Measurements from ENCODE around the gene EEF2. TPM values are rescaled to one million over a fixed set of nuclear protein-coding genes. Genes with fewer than 3 reads are reported as not detected.
"Not testable (repeated sequence)": the region's sequence is repeated elsewhere in the genome, so short reads cannot be mapped to it uniquely, and the experiment has no call there.

The EEF2 gene
- total and polyA plus RNA-seq, 4 experiments from 2014 or later: 274 to 2,389 (median 1,518) TPM

DNA sequence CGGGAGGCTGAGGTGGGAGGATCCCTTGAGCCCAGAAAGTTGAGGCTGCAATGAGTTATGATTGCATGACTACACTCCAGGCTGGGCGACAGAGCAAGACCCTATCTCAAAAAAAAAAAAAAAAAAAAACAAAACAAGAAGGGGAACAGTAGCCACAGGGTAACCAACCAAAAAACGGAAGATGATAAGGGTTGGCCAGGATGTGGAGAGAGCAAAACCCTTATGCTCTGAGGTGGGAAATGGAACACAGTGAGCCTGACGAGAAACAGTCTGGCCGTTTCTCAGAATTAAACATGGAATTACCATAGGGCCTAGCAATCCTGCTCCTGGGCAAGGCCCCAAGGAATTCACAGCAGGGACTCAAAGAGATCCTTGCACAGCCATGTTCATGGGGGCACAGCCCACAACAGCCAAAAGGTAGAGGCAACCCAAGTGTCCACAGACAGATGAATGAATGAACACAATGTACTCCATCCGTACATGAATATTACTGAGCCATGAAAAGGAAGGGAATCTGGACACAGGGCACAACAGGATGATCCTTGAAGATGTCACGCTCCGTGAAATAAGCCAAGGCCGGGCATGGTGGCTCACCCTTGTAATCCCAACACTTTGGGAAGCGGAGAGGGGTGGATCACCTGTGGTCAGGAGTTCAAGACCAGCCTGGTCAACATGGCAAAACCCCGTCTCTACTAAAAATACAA is 41.1 kb downstream of the EEF2 start:
- intact Hi-C loops (cut with micrococcal nuclease): no loop called here
- no peaks in the 10 kb centered on the region for H3K9me3 Mint-ChIP-seq
- DNase-seq: no peak
- H3K4me1 Mint-ChIP-seq: no peaks in the 10 kb centered on the region
- POLR2A ChIA-PET (ENCODE audit: partially characterized antibody): no interaction called here
- CTCF ChIA-PET (ENCODE audit: partially characterized antibody): no interaction called here
- H3K4me3 Mint-ChIP-seq: no peak overlapping the region
- no peaks in the 10 kb centered on the region for H3K9me3 ChIP-seq (ENCODE audit: control insufficient read depth in 1 of 2, low read length in 2 of 2)
- H3K4me1 ChIP-seq (ENCODE audit: insufficient read depth, low read length): no peaks in the 10 kb centered on the region
- no peaks in the 10 kb centered on the region for H3K36me3 Mint-ChIP-seq
- H3K27me3 Mint-ChIP-seq: peaks cover 0 to 7% of the 10 kb centered on the region in 2 donors
- H3K27ac ChIP-seq (ENCODE audit: low read depth, low read length): no peak overlapping the region
- no peak overlapping the region for H3K27ac Mint-ChIP-seq
- no peaks in the 10 kb centered on the region for H3K27me3 ChIP-seq (ENCODE audit: insufficient read depth, low read length)
- H3K36me3 ChIP-seq (ENCODE audit: insufficient read depth, low read length): no peaks in the 10 kb centered on the region
- no peak overlapping the region for H3K4me3 ChIP-seq (ENCODE audit: low read length in 2 of 2)

DNA sequence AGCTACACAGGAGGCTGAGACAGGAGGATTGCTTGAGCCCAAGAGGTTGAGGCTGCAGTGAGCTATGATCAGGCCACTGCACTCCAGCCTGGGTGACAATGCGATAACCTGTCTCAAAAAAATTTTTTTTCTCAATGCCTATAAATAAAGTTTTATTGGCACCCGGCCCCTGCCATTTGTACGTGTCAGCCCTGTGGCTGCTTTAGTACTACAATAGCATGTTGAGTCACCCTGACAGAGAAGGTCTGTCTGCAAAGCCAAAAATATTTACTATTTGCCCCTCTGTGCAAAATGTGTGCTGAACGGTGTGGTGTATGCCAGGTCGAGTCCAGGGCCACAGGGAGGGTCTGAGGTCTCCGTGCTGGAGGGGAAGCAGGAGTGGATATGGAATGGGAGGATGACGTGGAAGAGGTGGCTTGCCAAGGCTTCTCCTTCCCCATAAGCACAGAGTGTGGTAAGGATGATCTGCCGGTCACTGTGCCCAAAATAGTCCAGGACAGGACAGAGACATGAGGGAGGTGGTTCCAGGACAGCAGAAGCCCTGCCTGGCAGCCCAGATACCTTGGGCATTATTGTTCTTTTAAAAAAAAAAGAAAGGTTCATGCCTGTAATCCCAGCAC is 42.4 kb downstream of the EEF2 start:
- H3K4me1 Mint-ChIP-seq: no peaks in the 10 kb centered on the region
- ChIA-PET POLR2A (ENCODE audit: partially characterized antibody) (no interaction called here), CTCF (ENCODE audit: partially characterized antibody) (no interaction called here)
- H3K9me3 ChIP-seq (ENCODE audit: control insufficient read depth in 1 of 2, low read length in 2 of 2): no peaks in the 10 kb centered on the region
- no peaks in the 10 kb centered on the region for H3K9me3 Mint-ChIP-seq
- intact Hi-C loops (cut with micrococcal nuclease): no loop called here
- H3K27ac ChIP-seq (ENCODE audit: low read depth, low read length): no peak overlapping the region
- H3K4me3 Mint-ChIP-seq: no peak overlapping the region
- no peaks in the 10 kb centered on the region for H3K36me3 Mint-ChIP-seq
- H3K4me3 ChIP-seq (ENCODE audit: low read length in 2 of 2): no peak overlapping the region
- H3K4me1 ChIP-seq (ENCODE audit: insufficient read depth, low read length): no peaks in the 10 kb centered on the region
- no peaks in the 10 kb centered on the region for H3K27me3 ChIP-seq (ENCODE audit: insufficient read depth, low read length)
- no peaks in the 10 kb centered on the region for H3K36me3 ChIP-seq (ENCODE audit: insufficient read depth, low read length)
- DNase-seq: no peak
- peak overlapping the region in 1 of 7 donors; percentile 65 for H3K27ac Mint-ChIP-seq
- peaks cover 0 to 4% of the 10 kb centered on the region in 2 donors for H3K27me3 Mint-ChIP-seq

DNA sequence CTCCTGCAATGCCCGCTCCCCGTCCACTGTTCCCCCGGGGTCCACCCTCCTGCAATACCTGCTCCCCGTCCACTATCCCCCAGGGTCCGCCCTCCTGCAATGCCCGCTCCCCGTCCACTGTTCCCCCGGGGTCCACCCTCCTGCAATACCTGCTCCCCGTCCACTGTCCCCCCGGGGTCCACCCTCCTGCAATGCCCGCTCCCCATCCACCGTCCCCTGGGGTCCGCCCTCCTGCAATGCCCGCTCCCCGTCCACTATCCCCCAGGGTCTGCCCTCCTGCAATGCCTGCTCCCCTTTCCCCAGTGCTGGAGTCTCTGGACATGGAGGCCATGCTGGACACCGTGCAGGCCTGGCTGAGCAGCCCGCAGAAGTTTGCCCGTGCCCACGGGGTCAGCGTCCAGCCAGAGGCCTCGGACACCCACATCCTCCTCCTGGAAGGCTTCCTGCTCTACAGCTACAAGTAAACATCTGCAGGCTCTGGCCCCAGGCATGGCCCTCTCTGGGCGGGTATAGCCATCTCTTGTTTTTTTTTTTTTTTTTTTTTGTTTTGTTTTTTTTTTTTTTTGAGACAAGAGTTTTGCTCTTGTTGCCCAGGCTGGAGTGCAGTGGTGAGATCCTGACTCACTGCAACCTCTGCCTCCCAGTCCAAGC is 46.8 kb downstream of the EEF2 start:
- H3K36me3 ChIP-seq (ENCODE audit: insufficient read depth, low read length); H3K9me3 Mint-ChIP-seq; H3K4me3 ChIP-seq (ENCODE audit: low read length in 2 of 2); H3K4me1 ChIP-seq (ENCODE audit: insufficient read depth, low read length); H3K4me3 Mint-ChIP-seq; DNase-seq; H3K27ac ChIP-seq (ENCODE audit: low read depth, low read length); H3K27me3 ChIP-seq (ENCODE audit: insufficient read depth, low read length); POLR2A ChIA-PET (ENCODE audit: partially characterized antibody); H3K4me1 Mint-ChIP-seq; H3K27me3 Mint-ChIP-seq; H3K9me3 ChIP-seq (ENCODE audit: control insufficient read depth in 1 of 2, low read length in 2 of 2); H3K27ac Mint-ChIP-seq; H3K36me3 Mint-ChIP-seq; intact Hi-C loops (cut with micrococcal nuclease); CTCF ChIA-PET (ENCODE audit: partially characterized antibody): not testable (repeated sequence)

DNA sequence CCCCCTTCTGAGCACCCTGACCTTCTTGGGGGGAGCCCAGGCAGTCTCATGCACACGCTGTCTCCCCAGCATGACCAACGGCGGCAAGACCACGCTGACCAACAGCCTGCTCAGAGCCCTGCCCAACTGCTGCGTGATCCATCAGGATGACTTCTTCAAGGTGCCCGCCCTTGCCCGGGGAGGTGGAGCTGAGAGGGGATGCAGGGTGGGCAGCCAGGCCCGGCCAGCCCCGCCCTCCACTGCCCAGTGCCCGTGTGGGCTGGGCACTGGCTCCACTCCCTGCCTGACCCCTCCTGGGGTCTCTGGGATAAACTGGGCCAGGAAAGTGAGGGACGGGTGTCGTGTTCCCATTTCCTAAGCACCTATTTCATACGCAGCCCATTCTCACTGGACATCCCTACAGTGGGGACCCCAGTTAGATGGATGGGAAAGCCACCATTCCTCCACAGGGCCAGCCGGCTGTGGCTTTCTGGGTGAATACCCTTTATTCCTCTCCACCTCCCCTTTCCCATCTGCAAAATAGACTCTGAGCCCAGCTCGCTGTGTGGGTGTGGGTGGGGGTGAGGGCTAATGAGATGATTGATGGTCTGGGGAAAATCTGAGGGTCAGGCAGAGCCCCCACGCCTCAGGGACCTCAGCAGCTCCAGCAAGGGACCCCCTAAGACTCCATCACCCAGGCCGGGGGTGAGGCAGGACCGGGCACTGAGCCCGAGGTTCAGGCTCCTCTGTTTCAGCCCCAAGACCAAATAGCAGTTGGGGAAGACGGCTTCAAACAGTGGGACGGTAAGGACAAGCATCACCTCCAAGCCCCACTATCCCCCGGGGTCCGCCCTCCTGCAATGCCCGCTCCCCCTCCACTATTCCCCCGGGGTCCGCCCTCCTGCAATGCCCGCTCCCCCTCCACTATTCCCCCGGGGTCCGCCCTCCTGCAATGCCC is 48.5 kb downstream of the EEF2 start:
- Mint-ChIP-seq H3K27me3 (peaks cover 2 to 3% of the 10 kb centered on the region in 2 donors), H3K36me3 (no peaks in the 10 kb centered on the region), H3K4me3 (no peak overlapping the region), H3K4me1 (no peaks in the 10 kb centered on the region), H3K9me3 (no peaks in the 10 kb centered on the region), H3K27ac (no peak overlapping the region)
- Histone ChIP-seq H3K36me3 (ENCODE audit: insufficient read depth, low read length) (no peaks in the 10 kb centered on the region), H3K27ac (ENCODE audit: low read depth, low read length) (no peak overlapping the region), H3K27me3 (ENCODE audit: insufficient read depth, low read length) (no peaks in the 10 kb centered on the region), H3K4me3 (ENCODE audit: low read length in 2 of 2) (no peak overlapping the region), H3K9me3 (ENCODE audit: control insufficient read depth in 1 of 2, low read length in 2 of 2) (no peaks in the 10 kb centered on the region), H3K4me1 (ENCODE audit: insufficient read depth, low read length) (no peaks in the 10 kb centered on the region)
- POLR2A ChIA-PET (ENCODE audit: partially characterized antibody): no interaction called here
- DNase-seq: no peak
- intact Hi-C loops (cut with micrococcal nuclease): no loop called here
- CTCF ChIA-PET (ENCODE audit: partially characterized antibody): no interaction called here

DNA sequence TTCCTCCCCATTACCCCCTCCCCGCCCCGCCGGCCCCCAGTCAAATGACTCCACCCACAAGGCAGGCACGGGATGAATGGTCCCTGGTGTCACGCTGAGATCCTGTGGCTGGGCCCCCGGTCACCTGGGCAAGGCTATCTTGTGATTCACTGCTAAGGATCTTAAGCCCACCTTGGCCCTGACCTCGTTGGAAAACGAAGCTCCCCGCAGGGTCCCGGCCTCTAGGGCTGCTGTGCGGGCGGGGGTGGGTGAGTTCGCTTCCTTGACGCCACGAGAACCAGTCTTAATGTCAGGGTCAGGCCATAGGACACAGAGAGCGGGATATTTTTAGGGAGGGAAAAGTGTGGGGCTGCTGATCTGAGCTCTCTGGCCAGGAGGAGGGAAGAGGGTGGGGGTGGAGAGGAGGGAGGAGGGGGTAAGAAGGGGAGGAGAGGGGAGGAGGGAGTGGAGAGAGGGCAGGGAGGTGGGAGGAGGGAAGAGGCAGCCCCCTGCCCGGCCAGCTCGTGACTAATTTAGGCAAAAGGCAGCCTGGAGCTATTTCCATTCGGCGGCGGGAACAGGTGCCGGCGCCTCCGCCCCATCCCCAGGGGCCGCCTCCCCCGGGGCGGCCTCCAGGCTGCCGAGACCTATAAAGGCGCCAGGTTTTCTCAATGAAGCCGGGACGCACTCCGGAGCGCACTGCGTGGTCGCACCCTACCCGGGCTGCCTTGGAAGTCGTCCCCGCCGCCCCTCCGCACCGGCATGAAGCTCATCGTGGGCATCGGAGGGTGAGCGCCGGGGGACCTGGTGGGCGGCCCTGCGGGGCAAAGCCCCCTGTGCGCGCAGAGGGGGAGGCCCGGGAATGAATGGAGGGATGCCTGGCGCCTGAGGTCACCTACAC is 52.1 kb downstream of the EEF2 start, which contains the start of gene NMRK2:
Gene NMRK2 (plus strand): TSS at position 139 of the 880 bp plus-strand sequence. CDS start 603 bp downstream, at position 742.
- Histone ChIP-seq H3K4me1 (ENCODE audit: insufficient read depth, low read length) (no peaks in the 10 kb centered on the region), H3K9me3 (ENCODE audit: control insufficient read depth in 1 of 2, low read length in 2 of 2) (no peaks in the 10 kb centered on the region), H3K36me3 (ENCODE audit: insufficient read depth, low read length) (no peaks in the 10 kb centered on the region), H3K4me3 (ENCODE audit: low read length in 2 of 2) (no peak within 1 kb of the TSS), H3K27me3 (ENCODE audit: insufficient read depth, low read length) (no peaks in the 10 kb centered on the region), H3K27ac (ENCODE audit: low read depth, low read length) (no peak within 1 kb of the TSS)
- intact Hi-C loops (cut with micrococcal nuclease): no loop called here
- ChIA-PET POLR2A (ENCODE audit: partially characterized antibody) (no interaction called here), CTCF (ENCODE audit: partially characterized antibody) (no interaction called here)
- no peak within 1 kb of the TSS for H3K4me3 Mint-ChIP-seq
- H3K9me3 Mint-ChIP-seq: no peaks in the 10 kb centered on the region
- no peak within 1 kb of the TSS for H3K27ac Mint-ChIP-seq
- no peak for DNase-seq
- H3K4me1 Mint-ChIP-seq: no peaks in the 10 kb centered on the region
- peaks cover 6 to 7% of the 10 kb centered on the region in 2 donors for H3K27me3 Mint-ChIP-seq
- H3K36me3 Mint-ChIP-seq: no peaks in the 10 kb centered on the region

DNA sequence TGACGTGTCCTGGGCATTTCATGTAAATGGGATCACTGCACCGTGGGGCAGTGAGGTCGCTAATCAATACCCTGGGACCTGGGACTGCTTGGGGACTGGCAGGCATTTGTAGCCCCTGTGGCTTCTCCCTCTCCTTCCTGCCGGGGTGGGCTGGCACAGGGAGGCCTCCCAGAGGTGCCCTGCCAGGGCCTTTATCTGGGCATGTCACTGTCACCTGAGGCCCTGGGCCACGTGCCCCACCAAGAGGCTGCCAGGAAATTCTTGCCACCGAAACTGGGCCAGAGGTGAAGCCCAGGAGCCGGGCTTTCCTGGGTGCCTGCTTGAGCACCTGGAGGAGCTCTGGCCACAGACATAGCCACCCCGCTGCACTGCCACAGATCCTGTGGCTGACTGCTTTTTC is 54.2 kb downstream of the EEF2 start:
- Mint-ChIP-seq H3K36me3 (no peaks in the 10 kb centered on the region), H3K9me3 (no peaks in the 10 kb centered on the region), H3K4me1 (no peaks in the 10 kb centered on the region), H3K27ac (no peak overlapping the region), H3K27me3 (peaks cover 2 to 7% of the 10 kb centered on the region in 2 donors), H3K4me3 (no peak overlapping the region)
- DNase-seq: no peak
- Histone ChIP-seq H3K4me3 (ENCODE audit: low read length in 2 of 2) (no peak overlapping the region), H3K27me3 (ENCODE audit: insufficient read depth, low read length) (no peaks in the 10 kb centered on the region), H3K9me3 (ENCODE audit: control insufficient read depth in 1 of 2, low read length in 2 of 2) (no peaks in the 10 kb centered on the region), H3K4me1 (ENCODE audit: insufficient read depth, low read length) (no peaks in the 10 kb centered on the region), H3K27ac (ENCODE audit: low read depth, low read length) (no peak overlapping the region), H3K36me3 (ENCODE audit: insufficient read depth, low read length) (no peaks in the 10 kb centered on the region)
- intact Hi-C loops (cut with micrococcal nuclease): no loop called here
- CTCF ChIA-PET (ENCODE audit: partially characterized antibody): no interaction called here
- POLR2A ChIA-PET (ENCODE audit: partially characterized antibody): no interaction called here
